ENCODE results near the gene HEXIM2. TPM values are rescaled to one million over a fixed set of nuclear protein-coding genes. Genes with fewer than 3 reads are reported as not detected.
A peak's percentile ranks its signal among the peaks of the same experiment; 100 is the strongest.

The HEXIM2 gene
- total and polyA plus RNA-seq, 10 donors: 4.0 to 10.4 (median 7.9) TPM

DNA sequence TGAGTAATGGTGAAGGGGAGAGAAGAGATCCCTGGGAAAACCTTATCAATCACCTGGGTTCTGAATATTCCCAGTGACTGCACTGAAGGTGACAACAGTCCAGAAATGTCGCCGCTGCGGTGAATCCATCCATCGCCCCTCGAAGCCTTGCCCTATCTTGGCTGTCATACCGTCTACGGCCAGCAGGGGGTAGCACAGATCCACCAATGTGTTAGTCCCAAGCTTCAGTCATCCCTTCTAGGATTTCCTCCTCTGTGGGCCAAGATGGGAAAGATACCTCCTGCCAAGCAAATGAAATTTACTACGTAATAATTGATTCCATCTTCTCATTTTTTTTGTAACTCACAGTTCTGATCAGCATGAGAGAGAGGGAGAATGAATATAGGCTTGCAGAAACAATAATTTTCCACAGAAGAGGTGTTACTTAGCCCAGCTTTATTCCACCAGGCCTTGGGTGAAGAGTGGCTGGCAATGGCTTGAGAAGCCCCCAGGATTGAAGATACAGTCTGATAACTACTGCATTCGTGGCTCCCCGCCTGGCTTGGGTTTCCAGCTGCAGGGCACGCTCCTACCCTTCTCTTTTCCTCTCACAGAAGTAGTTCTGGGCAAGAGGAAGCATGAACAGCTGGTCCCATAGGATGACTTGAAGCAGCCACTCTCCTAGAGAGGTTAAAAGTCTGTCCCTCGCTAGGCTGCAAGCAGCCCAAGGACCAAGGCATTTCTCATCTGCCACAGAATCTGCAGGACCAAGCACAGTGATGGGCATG is 57.4 kb downstream of the HEXIM2 start:
- no peak overlapping the region for H3K4me3 ChIP-seq
- intact Hi-C loops (cut with DNase I; ENCODE audit: low total_unique reads): loop anchor here (5.0 kb wide), 2 partner anchors 58 to 168 kb away; no protein-coding TSS in a partner anchor
- peak overlapping the region in 2 of 8 donors; percentile 58 to 99 for H3K27ac ChIP-seq
- no peaks in the 10 kb centered on the region for H3K9me3 ChIP-seq
- peak; percentile 94 for DNase-seq
- 11 to 23% (median 14%) methylated on average over 12 of the region's 12 CpGs for WGBS, 5 donors
- peaks cover 12 to 48% (median 41%) of the 10 kb centered on the region in 6 donors for H3K4me1 ChIP-seq
- peaks cover 0 to 24% (median 0%) of the 10 kb centered on the region in 6 donors for H3K36me3 ChIP-seq
- H3K27me3 ChIP-seq (replicated peaks in 1 of 7): peaks cover 0 to 17% (median 0%) of the 10 kb centered on the region in 7 donors
- TF ChIP-seq POLR2A (IDR thresholded peaks at IDR 0.05) (no peak), POLR2AphosphoS5 (IDR thresholded peaks at IDR 0.05) (peak in 2 of 3 donors; percentile 9 to 74), CTCF (IDR thresholded peaks at IDR 0.05 in 8 of 11, conservative IDR thresholded peaks at IDR 0.05 in 3 of 11) (peak; percentile 92 to 99 (median 98))

Small RNA genes within 50 kb of the gene (microRNA-seq; reads per million reads assigned to microRNA genes)
- 0 reads per million in 3 donors for gene MIR6784

Small RNA genes within 50 kb of the gene (small RNA-seq; reads per million reads assigned to genes)
- gene MIR6784: 0 to 0.06 (median 0) reads per million in 4 donors

Other genes starting within 250 kb of the HEXIM2 start
- 1 to 10 TPM in 1 of 7 donors, under 1 TPM in 2, not detected in 4; 0.41 to 1.7 (median 0.54) TPM for gene GFAP, start 246.4 kb upstream of the HEXIM2 start, total RNA-seq
- gene GFAP, start 246.4 kb upstream of the HEXIM2 start, polyA plus RNA-seq: under 1 TPM in 2 of 3 donors, not detected in 1; 0.32 to 0.61 TPM
- 1 to 10 TPM; 1.1 to 5.8 (median 4.4) TPM for gene KIF18B, start 214.1 kb upstream of the HEXIM2 start, total RNA-seq
- 1 to 10 TPM in 2 of 3 donors, under 1 TPM in 1; 0.26 to 1.5 (median 1.2) TPM for gene KIF18B, start 214.1 kb upstream of the HEXIM2 start, polyA plus RNA-seq
- under 1 TPM in 1 of 7 donors, not detected in 6; 0.20 TPM for gene C1QL1, start 193.6 kb upstream of the HEXIM2 start, total RNA-seq
- under 1 TPM in 1 of 3 donors, not detected in 2; 0.38 TPM for gene C1QL1, start 193.6 kb upstream of the HEXIM2 start, polyA plus RNA-seq
- 10 to 100 TPM; 16.0 to 23.7 (median 19.6) TPM for gene DCAKD, start 110.2 kb upstream of the HEXIM2 start, total RNA-seq
- 10 to 100 TPM in 2 of 3 donors, 1 to 10 TPM in 1; 7.2 to 10.9 (median 10.4) TPM for gene DCAKD, start 110.2 kb upstream of the HEXIM2 start, polyA plus RNA-seq
- 100 to 1,000 TPM in 2 of 7 donors, 10 to 100 TPM in 5; 49.7 to 108 (median 94.4) TPM for gene NMT1, start 100.6 kb upstream of the HEXIM2 start, total RNA-seq
- 10 to 100 TPM; 37.5 to 58.7 (median 37.7) TPM for gene NMT1, start 100.6 kb upstream of the HEXIM2 start, polyA plus RNA-seq
- 1 to 10 TPM; 2.8 to 9.9 (median 7.1) TPM for gene PLCD3, start 29.4 kb upstream of the HEXIM2 start, total RNA-seq
- gene PLCD3, start 29.4 kb upstream of the HEXIM2 start, polyA plus RNA-seq: 1 to 10 TPM; 1.5 to 3.5 (median 3.4) TPM
- 10 to 100 TPM; 14.1 to 24.6 (median 20.2) TPM for gene ACBD4, start 26.2 kb upstream of the HEXIM2 start, total RNA-seq
- gene ACBD4, start 26.2 kb upstream of the HEXIM2 start, polyA plus RNA-seq: 10 to 100 TPM; 22.8 to 32.8 (median 31.8) TPM
- gene HEXIM1, start 13.4 kb upstream of the HEXIM2 start, total RNA-seq: 10 to 100 TPM; 23.4 to 43.1 (median 27.8) TPM
- 10 to 100 TPM; 12.9 to 26.7 (median 15.1) TPM for gene HEXIM1, start 13.4 kb upstream of the HEXIM2 start, polyA plus RNA-seq
- gene FMNL1, start 60.0 kb downstream of the HEXIM2 start, total RNA-seq: 100 to 1,000 TPM; 113 to 281 (median 190) TPM
- gene FMNL1, start 60.0 kb downstream of the HEXIM2 start, polyA plus RNA-seq: 10 to 100 TPM; 40.8 to 71.8 (median 62.8) TPM
- gene SPATA32, start 100.2 kb downstream of the HEXIM2 start, total RNA-seq: under 1 TPM in 1 of 7 donors, not detected in 6; 0.17 TPM
- under 1 TPM in 2 of 3 donors, not detected in 1; 0.08 to 0.09 TPM for gene SPATA32, start 100.2 kb downstream of the HEXIM2 start, polyA plus RNA-seq
- 10 to 100 TPM; 22.1 to 36.3 (median 32.1) TPM for gene MAP3K14, start 155.1 kb downstream of the HEXIM2 start, total RNA-seq
- gene MAP3K14, start 155.1 kb downstream of the HEXIM2 start, polyA plus RNA-seq: 10 to 100 TPM; 17.3 to 18.8 (median 18.0) TPM